SH-SY5Y (cell line): Measurements from ENCODE around the gene PDZRN4.

ENCODE experiments used
- GATA2 ChIP-seq: IDR thresholded peaks from 2 replicates; pipeline ENCODE4 v1.6.1; 2011; ENCODE audit warnings: mild to moderate bottlenecking, low read depth, low read length
- GATA3 ChIP-seq: IDR thresholded peaks from 2 replicates; pipeline ENCODE4 v1.6.1; 2011; ENCODE audit warnings: low read depth, mild to moderate bottlenecking, low read length, moderate library complexity

DNA sequence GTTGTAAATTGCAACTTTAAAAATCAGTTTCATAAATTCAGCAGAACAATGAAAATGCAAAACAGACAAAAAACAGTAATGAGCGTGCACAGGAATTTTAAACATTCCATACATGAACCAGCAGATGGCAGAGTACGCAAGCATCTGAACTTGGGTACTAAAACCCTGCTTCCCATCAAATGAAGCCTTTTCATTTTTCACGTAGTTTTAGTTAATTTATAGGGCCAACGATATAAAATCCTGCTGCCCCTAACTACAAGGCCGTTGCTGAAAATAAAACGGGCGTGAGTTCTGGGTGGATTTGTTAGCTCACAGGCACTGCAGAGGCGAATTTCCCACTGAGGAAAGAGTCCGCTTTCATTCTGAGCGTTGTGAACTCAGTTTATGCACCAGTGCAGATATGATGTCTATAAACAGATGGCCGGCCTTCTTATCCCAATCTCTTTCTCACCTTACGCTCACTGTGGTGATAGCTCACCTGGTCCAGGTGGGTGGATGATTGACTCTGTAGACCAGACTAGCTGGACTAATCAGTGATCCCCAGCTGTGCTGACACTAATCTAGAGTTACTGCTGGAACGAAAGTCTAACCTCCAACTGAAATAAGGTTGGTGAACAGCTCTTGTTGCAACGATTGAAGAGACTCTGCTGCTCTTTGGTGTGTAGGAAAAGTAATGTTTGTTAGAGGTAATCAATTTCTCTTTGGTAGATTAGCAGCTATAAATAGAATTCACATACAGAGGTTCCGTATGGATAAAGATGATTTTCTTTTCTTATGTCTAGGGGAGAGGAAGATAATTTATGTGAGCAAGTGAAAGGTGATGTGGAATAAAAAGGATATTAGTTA lies 89.2 kb downstream of the PDZRN4 start:
- TF ChIP-seq GATA2 (no peak), GATA3 (no peak)
